SK-N-MC (cell line): ENCODE data around the gene GLCE.

Experiments
- DNase-seq: peaks from one replicate; pipeline ENCODE4 v3.0.0-alpha.2; 2011; ENCODE audit warnings: low read depth, low spot score
- H3K27ac ChIP-seq: fragments of 200-600 bp; sonication (generic); 2 replicates; pipeline ENCODE4 v1.5.1; 2016; ENCODE audit warnings: mixed run types
- H3K36me3 ChIP-seq: fragments of 200-600 bp; sonication (generic); 2 replicates; pipeline ENCODE4 v1.6.1; 2017; ENCODE audit warnings: antibody characterized with exemption, low read length, mixed read lengths; ENCODE audit not compliant: insufficient read depth
- H3K4me3 ChIP-seq: fragments of 200-600 bp; sonication (generic); 2 replicates; pipeline ENCODE4 v1.5.1; 2016
- H3K9ac ChIP-seq: fragments of 200-600 bp; sonication (generic); 2 replicates; pipeline ENCODE4 v1.8.0; 2017; ENCODE audit warnings: mixed run types, mixed read lengths; ENCODE audit not compliant: insufficient read length
- H3K9me3 ChIP-seq: fragments of 200-600 bp; sonication (generic); 2 replicates; pipeline ENCODE4 v1.6.1; 2017; ENCODE audit warnings: low read depth, mild to moderate bottlenecking, antibody characterized with exemption, low read length, moderate library complexity, mixed read lengths
- EZH2 ChIP-seq: fragments of 200-600 bp; sonication (generic); IDR thresholded peaks from one replicate; pipeline ENCODE4 v1.6.1; 2017; ENCODE audit warnings: antibody characterized with exemption
- FOXP2 ChIP-seq: optimal IDR thresholded peaks from 2 replicates; pipeline ENCODE3; 2011; ENCODE audit warnings: mild to moderate bottlenecking, moderate library complexity; ENCODE audit not compliant: insufficient read depth; ENCODE audit errors: extremely low read length, control extremely low read depth
- POLR2AphosphoS5 ChIP-seq: IDR thresholded peaks from 2 replicates; pipeline ENCODE4 v1.6.1; 2012; ENCODE audit warnings: mild to moderate bottlenecking, low read depth, low read length, borderline replicate concordance

The GLCE gene

GRCh38 chr15:69217381-69217780 lies 56.9 kb downstream of the GLCE start:
- DNase-seq: no peak
- Histone ChIP-seq H3K9ac (no peak overlapping the region), H3K9me3 (peaks cover 3% of the 10 kb centered on the region; the same call in 1 of the 2 replicates), H3K27ac (no peak overlapping the region), H3K4me3 (no peak overlapping the region), H3K36me3 (peaks cover 26% of the 10 kb centered on the region)
- TF ChIP-seq EZH2: no peak
- TF ChIP-seq POLR2AphosphoS5: no peak
- no peak for TF ChIP-seq FOXP2

GRCh38 chr15:69219690-69220089 lies 59.3 kb downstream of the GLCE start:
- peaks cover 39% of the 10 kb centered on the region for H3K36me3 ChIP-seq
- TF ChIP-seq EZH2 (no peak), POLR2AphosphoS5 (no peak), FOXP2 (no peak)
- DNase-seq: no peak
- H3K27ac ChIP-seq: no peak overlapping the region
- no peak overlapping the region for H3K9ac ChIP-seq
- no peak overlapping the region for H3K4me3 ChIP-seq
- H3K9me3 ChIP-seq: peaks cover 3% of the 10 kb centered on the region; the same call in 1 of the 2 replicates

- Histone ChIP-seq H3K9me3 (no peaks in the 10 kb centered on the region; the same call in 1 of the 2 replicates), H3K4me3 (no peak overlapping the region), H3K9ac (no peak overlapping the region), H3K36me3 (peaks cover 26% of the 10 kb centered on the region), H3K27ac (no peak overlapping the region)
- TF ChIP-seq FOXP2 (no peak), POLR2AphosphoS5 (no peak), EZH2 (no peak)
- DNase-seq: no peak
Observed at GRCh38 chr15:69222002-69222474, 61.6 kb downstream of the GLCE start.

- TF ChIP-seq POLR2AphosphoS5: no peak
- TF ChIP-seq EZH2: no peak
- TF ChIP-seq FOXP2: no peak
- H3K9ac ChIP-seq: no peak overlapping the region
- no peak overlapping the region for H3K4me3 ChIP-seq
- H3K9me3 ChIP-seq: no peaks in the 10 kb centered on the region; the same call in 1 of the 2 replicates
- peaks cover 26% of the 10 kb centered on the region for H3K36me3 ChIP-seq
- no peak overlapping the region for H3K27ac ChIP-seq
- DNase-seq: no peak
Observed at GRCh38 chr15:69223083-69223813, 62.8 kb downstream of the GLCE start.

GRCh38 chr15:69224383-69224782 lies 63.9 kb downstream of the GLCE start:
- TF ChIP-seq EZH2 (no peak), POLR2AphosphoS5 (no peak), FOXP2 (no peak)
- Histone ChIP-seq H3K27ac (no peak overlapping the region), H3K9ac (no peak overlapping the region), H3K9me3 (no peaks in the 10 kb centered on the region; the same call in 1 of the 2 replicates), H3K4me3 (no peak overlapping the region), H3K36me3 (peaks cover 36% of the 10 kb centered on the region)
- no peak for DNase-seq

GRCh38 chr15:69225355-69226022 lies 65.1 kb downstream of the GLCE start:
- H3K36me3 ChIP-seq: peaks cover 44% of the 10 kb centered on the region
- no peak overlapping the region for H3K9ac ChIP-seq
- H3K4me3 ChIP-seq: no peak overlapping the region
- H3K9me3 ChIP-seq: no peaks in the 10 kb centered on the region; the same call in 1 of the 2 replicates
- TF ChIP-seq POLR2AphosphoS5 (no peak), EZH2 (no peak)
- H3K27ac ChIP-seq: peak overlapping the region; percentile 14; the same call in 1 of the 2 replicates
- no peak for DNase-seq

GRCh38 chr15:69226023-69226355 lies 65.6 kb downstream of the GLCE start:
- Histone ChIP-seq H3K27ac (no peak overlapping the region), H3K36me3 (peaks cover 49% of the 10 kb centered on the region), H3K9me3 (no peaks in the 10 kb centered on the region; the same call in 1 of the 2 replicates), H3K9ac (no peak overlapping the region), H3K4me3 (no peak overlapping the region)
- no peak for DNase-seq
- no peak for TF ChIP-seq FOXP2
- TF ChIP-seq EZH2: no peak
- no peak for TF ChIP-seq POLR2AphosphoS5

GRCh38 chr15:69232144-69232543 lies 71.7 kb downstream of the GLCE start:
- no peak for DNase-seq
- no peaks in the 10 kb centered on the region for H3K9me3 ChIP-seq
- H3K9ac ChIP-seq: no peak overlapping the region
- no peak overlapping the region for H3K4me3 ChIP-seq
- TF ChIP-seq EZH2 (no peak), FOXP2 (no peak), POLR2AphosphoS5 (no peak)
- peak overlapping the region; percentile 70 for H3K27ac ChIP-seq
- peaks cover 34% of the 10 kb centered on the region for H3K36me3 ChIP-seq
